GM21737 (cell line): ENCODE measurements around the gene HNMT.
"Not testable (repeated sequence)": the region's sequence is repeated elsewhere in the genome, so short reads cannot be mapped to it uniquely, and the experiment has no call there.

Experiments
- ATAC-seq: cut with Tn5 transposase; IDR thresholded peaks from one replicate; pipeline ENCODE4 v1.9.1; 2021; ENCODE audit warnings: mild to moderate bottlenecking, moderate library complexity; ENCODE audit not compliant: unreplicated experiment

Gene HNMT

GRCh38 chr2:137973280-137973679 is 9.0 kb downstream of the HNMT start:
- no peak for ATAC-seq

GRCh38 chr2:137975280-137976271 is 11.3 kb downstream of the HNMT start:
- no peak for ATAC-seq

- no peak for ATAC-seq
Measured at GRCh38 chr2:137976274-137976673, 12.0 kb downstream of the HNMT start.

GRCh38 chr2:137977790-137978189 is 13.5 kb downstream of the HNMT start:
- ATAC-seq: no peak

GRCh38 chr2:137980459-137980858 is 16.2 kb downstream of the HNMT start:
- ATAC-seq: no peak

- no peak for ATAC-seq
Measured at GRCh38 chr2:137981112-137981656, 16.9 kb downstream of the HNMT start.

GRCh38 chr2:137983581-137983980 is 19.3 kb downstream of the HNMT start:
- ATAC-seq: no peak

- ATAC-seq: no peak
Measured at GRCh38 chr2:137986268-137986667, 22.0 kb downstream of the HNMT start.

GRCh38 chr2:137987011-137987410 is 22.7 kb downstream of the HNMT start:
- no peak for ATAC-seq

- no peak for ATAC-seq
Measured at GRCh38 chr2:137991078-137991477, 26.8 kb downstream of the HNMT start.

GRCh38 chr2:137992039-137992646 is 27.9 kb downstream of the HNMT start:
- no peak for ATAC-seq

GRCh38 chr2:137993715-137994476 is 29.6 kb downstream of the HNMT start:
- not testable (repeated sequence) for ATAC-seq

- not testable (repeated sequence) for ATAC-seq
Measured at GRCh38 chr2:137995368-137995767, 31.1 kb downstream of the HNMT start.

- ATAC-seq: not testable (repeated sequence)
Measured at GRCh38 chr2:137996158-137996557, 31.9 kb downstream of the HNMT start.

GRCh38 chr2:137997733-137998132 is 33.5 kb downstream of the HNMT start:
- no peak for ATAC-seq

- ATAC-seq: no peak
Measured at GRCh38 chr2:137998503-137998902, 34.2 kb downstream of the HNMT start.

GRCh38 chr2:137999273-137999672 is 35.0 kb downstream of the HNMT start:
- no peak for ATAC-seq

GRCh38 chr2:138000009-138000408 is 35.7 kb downstream of the HNMT start:
- no peak for ATAC-seq

- no peak for ATAC-seq
Measured at GRCh38 chr2:138000796-138001195, 36.5 kb downstream of the HNMT start.

- no peak for ATAC-seq
Measured at GRCh38 chr2:138003411-138003810, 39.1 kb downstream of the HNMT start.

- ATAC-seq: no peak
Measured at GRCh38 chr2:138007431-138007830, 43.2 kb downstream of the HNMT start.
